Measurements from ENCODE around the gene OR10A6.

DNA sequence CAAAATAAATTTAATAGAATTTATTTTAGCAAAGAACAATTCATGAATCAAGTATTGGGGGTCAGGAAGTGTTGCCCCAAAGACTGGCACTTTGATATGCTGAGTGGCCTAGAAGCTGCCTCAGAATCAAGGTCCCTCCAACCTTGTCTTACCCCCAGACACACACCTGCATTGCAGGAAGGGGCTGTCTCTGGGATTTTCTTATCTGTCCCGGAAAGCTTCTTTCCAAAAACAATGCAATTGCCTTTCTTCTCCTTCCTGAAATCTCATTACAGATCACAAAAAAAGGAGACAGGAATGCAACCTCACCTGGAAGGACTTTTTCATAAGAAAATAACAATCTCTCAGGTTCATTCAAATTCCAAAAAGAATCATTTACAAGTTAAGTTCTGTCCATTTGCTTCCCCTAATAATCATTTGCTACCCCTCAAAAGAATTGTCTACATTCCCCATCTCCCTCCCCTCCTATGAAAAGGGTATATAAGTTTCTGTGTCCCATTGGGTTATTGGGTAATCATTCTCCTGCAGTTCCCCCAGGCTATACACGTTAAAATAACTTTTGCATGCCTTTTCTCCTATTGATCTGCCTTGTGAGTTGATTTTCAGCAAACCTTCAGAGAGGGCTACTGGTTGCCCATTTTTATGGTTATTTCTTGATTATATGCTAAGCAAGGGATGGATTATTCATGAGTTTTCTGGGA is 21.3 kb downstream of the OR10A6 start:
- TF ChIP-seq CTCF (IDR thresholded peaks at IDR 0.05; ENCODE audit: poor library complexity): no peak
- no peak for TF ChIP-seq EZH2 (IDR thresholded peaks at IDR 0.05; ENCODE audit: borderline replicate concordance)
- TF ChIP-seq EZH2phosphoT487 (IDR thresholded peaks at IDR 0.05; ENCODE audit: low read depth, severe bottlenecking, unreplicated experiment): no peak

Measured in hepatocyte (in vitro differentiated cells).